Fibroblast of mammary gland (primary cell): ENCODE data around the gene MRGPRG.

Experiments
- DNase-seq: peaks from one replicate; pipeline ENCODE4 v3.0.0-alpha.2; 2010; ENCODE audit warnings: low read depth
- H3K4me3 ChIP-seq: 2 replicates; pipeline ENCODE4 v1.5.1; 2011; ENCODE audit warnings: low read depth, mild to moderate bottlenecking, low read length, moderate library complexity; ENCODE audit not compliant: control insufficient read depth
- CTCF ChIP-seq: conservative IDR thresholded peaks from 2 replicates; pipeline ENCODE4 v1.5.1; 2011; ENCODE audit warnings: low read depth, low read length, inconsistent platforms; ENCODE audit not compliant: control insufficient read depth, insufficient read depth

The MRGPRG gene

GRCh38 chr11:3201112-3201581, 17.5 kb downstream of the MRGPRG start:
- DNase-seq: no peak
- TF ChIP-seq CTCF: no peak

GRCh38 chr11:3200388-3201111, 18.1 kb downstream of the MRGPRG start:
- no peak for TF ChIP-seq CTCF
- no peak overlapping the region for H3K4me3 ChIP-seq
- DNase-seq: no peak

More at GRCh38 chr11:3201112-3201581, 17.5 kb downstream of the MRGPRG start:
- H3K4me3 ChIP-seq: no peak overlapping the region

GRCh38 chr11:3199537-3200295, 18.9 kb downstream of the MRGPRG start:
- H3K4me3 ChIP-seq: no peak overlapping the region
- DNase-seq: no peak
- no peak for TF ChIP-seq CTCF

- H3K4me3 ChIP-seq: no peak overlapping the region
- no peak for DNase-seq
- TF ChIP-seq CTCF: no peak
These were observed 19.8 kb downstream of the MRGPRG start for GRCh38 chr11:3198815-3199214.

DNA sequence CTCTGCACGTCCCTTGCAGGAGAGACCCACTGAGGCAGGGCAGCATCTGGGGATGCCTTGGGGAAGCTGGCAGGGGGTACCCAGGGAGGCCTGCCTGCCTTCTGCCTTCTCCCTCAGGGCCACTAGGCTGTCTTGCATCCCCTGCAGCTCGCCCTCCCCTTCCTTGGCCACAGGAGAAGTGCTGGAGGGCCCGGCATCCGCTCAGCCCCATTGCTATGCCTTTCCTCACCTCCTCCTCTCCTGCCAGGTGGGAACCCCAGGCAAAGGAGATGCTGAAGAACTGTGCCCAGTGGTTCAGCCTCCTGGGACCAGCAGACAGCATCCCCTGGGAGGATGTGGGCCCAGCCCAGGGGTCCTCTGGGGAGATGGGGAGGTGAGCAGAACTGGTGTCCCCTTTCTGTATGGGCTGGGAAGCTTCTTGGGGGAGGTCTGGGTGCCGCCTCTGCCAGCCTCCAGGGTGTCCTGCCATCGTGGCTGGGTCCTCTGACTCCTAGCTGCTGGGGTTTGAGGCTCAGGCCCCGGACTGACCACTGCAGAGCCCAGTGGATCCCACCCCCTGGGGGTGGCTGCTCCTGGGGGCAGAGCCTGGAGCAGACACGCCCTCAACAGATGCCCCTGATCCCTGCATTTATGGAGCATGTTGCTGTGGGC, 20.6 kb downstream of the MRGPRG start:
- no peak for DNase-seq
- TF ChIP-seq CTCF: no peak
- no peak overlapping the region for H3K4me3 ChIP-seq

GRCh38 chr11:3197044-3197695, 21.4 kb downstream of the MRGPRG start:
- no peak for TF ChIP-seq CTCF
- H3K4me3 ChIP-seq: no peak overlapping the region
- no peak for DNase-seq
